ENCODE measurements around the gene C14orf39. TPM values are rescaled to one million over a fixed set of nuclear protein-coding genes. Genes with fewer than 3 reads are reported as not detected.

Gene C14orf39
- total and polyA plus RNA-seq, 8 donors: 0.02 TPM; not detected in 7

DNA sequence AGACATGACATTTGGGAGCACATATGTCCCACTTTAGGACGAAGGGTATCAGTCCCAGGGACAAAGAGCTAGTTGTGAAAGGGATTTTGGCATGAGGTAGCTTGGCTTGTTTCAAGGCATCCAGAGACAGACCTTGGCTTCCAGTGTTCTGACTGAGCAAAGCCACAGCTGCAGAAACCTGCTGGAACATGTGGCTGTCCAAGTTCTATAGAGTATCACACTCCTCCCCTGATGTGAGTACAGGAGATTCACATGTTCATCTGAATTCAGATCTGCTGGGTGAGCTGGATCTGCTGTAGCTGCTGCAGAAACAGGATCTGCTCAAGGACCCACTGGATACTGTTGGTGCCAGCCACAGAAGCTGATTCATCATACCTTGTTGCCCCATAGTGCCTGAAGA lies 10.1 kb upstream of the C14orf39 start:
- Histone ChIP-seq H3K27me3 (peaks cover 0 to 11% (median 0%) of the 10 kb centered on the region in 4 donors), H3K27ac (no peak overlapping the region), H3K36me3 (no peaks in the 10 kb centered on the region), H3K4me3 (no peak overlapping the region), H3K4me1 (no peaks in the 10 kb centered on the region), H3K9me3 (no peaks in the 10 kb centered on the region)
- no peak for ATAC-seq
- intact Hi-C loops (cut with DNase I): no loop called here
- FAIRE-seq: no peak
- DNase-seq: no peak
- WGBS, 2 donors: 30 to 37% methylated on average over 1 of the region's 1 CpG
- TF ChIP-seq, protein P1, sequence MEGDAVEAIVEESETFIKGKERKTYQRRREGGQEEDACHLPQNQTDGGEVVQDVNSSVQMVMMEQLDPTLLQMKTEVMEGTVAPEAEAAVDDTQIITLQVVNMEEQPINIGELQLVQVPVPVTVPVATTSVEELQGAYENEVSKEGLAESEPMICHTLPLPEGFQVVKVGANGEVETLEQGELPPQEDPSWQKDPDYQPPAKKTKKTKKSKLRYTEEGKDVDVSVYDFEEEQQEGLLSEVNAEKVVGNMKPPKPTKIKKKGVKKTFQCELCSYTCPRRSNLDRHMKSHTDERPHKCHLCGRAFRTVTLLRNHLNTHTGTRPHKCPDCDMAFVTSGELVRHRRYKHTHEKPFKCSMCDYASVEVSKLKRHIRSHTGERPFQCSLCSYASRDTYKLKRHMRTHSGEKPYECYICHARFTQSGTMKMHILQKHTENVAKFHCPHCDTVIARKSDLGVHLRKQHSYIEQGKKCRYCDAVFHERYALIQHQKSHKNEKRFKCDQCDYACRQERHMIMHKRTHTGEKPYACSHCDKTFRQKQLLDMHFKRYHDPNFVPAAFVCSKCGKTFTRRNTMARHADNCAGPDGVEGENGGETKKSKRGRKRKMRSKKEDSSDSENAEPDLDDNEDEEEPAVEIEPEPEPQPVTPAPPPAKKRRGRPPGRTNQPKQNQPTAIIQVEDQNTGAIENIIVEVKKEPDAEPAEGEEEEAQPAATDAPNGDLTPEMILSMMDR (IDR thresholded peaks at IDR 0.05): no peak

DNA sequence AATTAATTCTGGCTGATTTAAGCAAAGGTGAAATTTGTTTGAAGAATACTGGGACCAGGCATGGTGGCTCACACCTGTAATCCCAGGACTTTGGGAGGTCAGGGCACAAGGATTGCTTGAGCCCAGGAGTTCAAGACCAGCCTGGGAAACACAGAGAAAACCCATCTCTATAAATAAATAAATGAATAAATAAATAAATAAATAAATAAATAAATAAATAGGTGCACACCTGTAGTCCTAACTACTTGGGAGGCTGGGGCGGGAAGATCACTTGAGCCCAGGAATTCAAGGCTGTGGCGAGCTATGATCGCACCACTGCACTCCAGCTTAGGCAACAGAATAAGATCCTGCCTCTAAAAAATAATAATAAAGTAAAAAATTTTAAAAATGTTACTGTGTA lies 4.4 kb upstream of the C14orf39 start:
- no peak for DNase-seq
- Histone ChIP-seq H3K4me3 (no peak overlapping the region), H3K27me3 (peaks cover 0 to 32% (median 7%) of the 10 kb centered on the region in 4 donors), H3K36me3 (no peaks in the 10 kb centered on the region), H3K9me3 (no peaks in the 10 kb centered on the region), H3K4me1 (no peaks in the 10 kb centered on the region), H3K27ac (no peak overlapping the region)
- WGBS, 2 donors: 82 to 90% methylated on average over 3 of the region's 3 CpGs
- ATAC-seq: no peak
- no peak for FAIRE-seq
- intact Hi-C loops (cut with DNase I): no loop called here
- TF ChIP-seq, protein P1 (IDR thresholded peaks at IDR 0.05): no peak

DNA sequence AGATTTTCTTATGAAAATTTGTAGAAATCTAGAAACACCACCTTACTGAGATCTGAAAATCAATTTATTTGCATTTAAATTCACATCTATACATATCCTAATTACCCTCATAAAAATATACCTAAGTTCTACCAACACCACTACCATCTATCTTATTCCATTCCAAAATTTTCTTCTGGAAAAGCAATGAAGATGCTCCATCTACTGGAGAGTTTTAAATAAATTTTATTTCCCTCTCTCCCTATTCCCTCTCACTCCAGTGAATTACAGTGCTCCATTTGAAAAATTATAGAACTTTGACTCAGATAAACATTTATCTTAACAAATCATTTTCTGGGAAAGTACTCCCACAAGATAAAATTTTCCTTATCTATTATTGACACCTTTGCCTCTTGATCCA lies 2.3 kb upstream of the C14orf39 start:
- TF ChIP-seq, protein P1 (IDR thresholded peaks at IDR 0.05): no peak
- H3K4me3 ChIP-seq: no peak overlapping the region
- no peaks in the 10 kb centered on the region for H3K36me3 ChIP-seq
- no peaks in the 10 kb centered on the region for H3K4me1 ChIP-seq
- no peaks in the 10 kb centered on the region for H3K9me3 ChIP-seq
- no peak for ATAC-seq
- peaks cover 5 to 50% (median 16%) of the 10 kb centered on the region in 4 donors for H3K27me3 ChIP-seq
- no peak overlapping the region for H3K27ac ChIP-seq
- DNase-seq: no peak
- intact Hi-C loops (cut with DNase I): no loop called here
- no peak for FAIRE-seq

DNA sequence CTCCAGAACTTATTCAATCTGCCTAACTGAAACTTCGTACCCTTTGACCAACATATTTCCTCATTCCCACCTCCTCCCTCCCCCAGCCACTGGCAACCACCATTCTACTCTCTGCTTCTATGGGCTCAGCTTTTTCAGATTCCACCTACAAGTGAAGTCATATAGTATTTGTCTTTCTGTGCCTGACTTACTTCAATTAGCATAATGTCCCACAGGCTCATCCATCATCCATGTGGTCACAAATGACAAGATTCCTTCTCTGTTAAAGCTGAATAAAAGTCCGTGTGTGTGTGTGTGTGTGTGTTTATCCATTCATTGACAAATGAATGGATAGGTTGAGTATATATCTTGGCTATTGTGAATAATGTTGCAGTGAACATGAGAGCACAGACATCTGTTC lies 1.3 kb upstream of the C14orf39 start:
- FAIRE-seq (no peak), ATAC-seq (no peak), DNase-seq (no peak)
- TF ChIP-seq, protein P1 (IDR thresholded peaks at IDR 0.05): no peak
- H3K27ac ChIP-seq: no peak overlapping the region
- no peak overlapping the region for H3K4me3 ChIP-seq
- intact Hi-C loops (cut with DNase I): no loop called here
- 17 to 19% methylated on average over 2 of the region's 2 CpGs for WGBS, 2 donors
- H3K27me3 ChIP-seq: peaks cover 5 to 50% (median 16%) of the 10 kb centered on the region in 4 donors
- no peaks in the 10 kb centered on the region for H3K36me3 ChIP-seq
- no peaks in the 10 kb centered on the region for H3K9me3 ChIP-seq
- H3K4me1 ChIP-seq: no peaks in the 10 kb centered on the region

DNA sequence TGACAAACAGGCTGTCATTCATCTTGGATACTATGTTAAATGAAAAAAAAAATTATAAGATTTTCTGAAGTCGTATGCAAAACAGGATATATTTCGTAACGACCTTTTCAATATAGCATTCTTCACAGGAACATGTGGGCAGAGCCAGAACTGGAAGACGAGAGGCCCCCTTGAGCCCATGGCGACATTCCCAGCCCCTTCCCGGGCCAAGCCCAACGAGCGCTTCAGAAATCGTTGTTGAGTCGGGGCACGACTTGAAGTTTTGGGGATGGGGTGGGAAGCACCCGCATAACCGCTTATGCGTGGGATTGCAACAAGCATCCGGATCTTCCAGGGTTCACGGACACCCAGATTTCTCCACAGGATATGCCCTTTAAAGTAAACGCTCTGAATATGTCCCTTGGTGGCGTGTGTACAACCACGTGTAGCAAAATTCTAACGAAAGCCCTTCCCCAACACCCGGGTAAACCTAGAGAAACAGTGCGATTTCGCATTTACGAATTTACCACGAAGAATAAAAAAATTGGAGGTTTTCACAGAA lies 736 bp downstream of the C14orf39 start:
- Histone ChIP-seq H3K4me3 (no peak overlapping the region), H3K36me3 (no peaks in the 10 kb centered on the region), H3K4me1 (no peaks in the 10 kb centered on the region), H3K27ac (no peak overlapping the region), H3K27me3 (peaks cover 5 to 47% (median 16%) of the 10 kb centered on the region in 4 donors), H3K9me3 (no peaks in the 10 kb centered on the region)
- TF ChIP-seq, protein P1 (IDR thresholded peaks at IDR 0.05): no peak
- ATAC-seq (no peak), DNase-seq (no peak), FAIRE-seq (no peak)
- WGBS, 2 donors: 13 to 14% methylated on average over 25 of the region's 25 CpGs
- intact Hi-C loops (cut with DNase I): no loop called here

All from pancreas (tissue), 10 donors.